Measurements from ENCODE around the gene PAQR8.

The PAQR8 gene

DNA sequence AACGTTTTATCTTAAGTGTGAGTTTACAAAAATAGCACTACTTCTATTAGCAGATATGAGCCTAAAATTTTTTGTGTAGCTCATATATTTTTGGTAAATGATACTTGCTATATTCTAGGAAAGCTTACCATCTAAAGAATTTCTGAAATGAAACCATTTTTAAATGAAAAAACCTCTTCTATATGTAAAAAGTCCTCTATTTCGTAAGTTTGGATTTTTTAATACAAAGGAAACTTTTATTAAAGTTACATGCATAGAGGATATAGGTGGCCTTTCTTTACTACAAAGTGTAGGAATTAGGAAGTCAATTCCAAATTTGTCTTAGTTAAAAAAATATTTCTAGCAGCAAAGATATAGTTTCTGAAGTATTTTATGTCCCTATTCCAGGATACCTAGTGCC is 77.0 kb downstream of the PAQR8 start:
- ATAC-seq (ENCODE audit: insufficient read depth, low read depth) (no peak), DNase-seq (no peak)
- H3K36me3 ChIP-seq (ENCODE audit: insufficient read depth, low read length) = no peaks in the 10 kb centered on the region
- H3K4me1 ChIP-seq (ENCODE audit: insufficient read depth, low read length) = no peaks in the 10 kb centered on the region
- no peak overlapping the region for H3K27ac ChIP-seq (ENCODE audit: low read length)
- H4K20me1 ChIP-seq (ENCODE audit: insufficient read depth, low read length) = no peaks in the 10 kb centered on the region
- no peak overlapping the region for H3K9ac ChIP-seq (ENCODE audit: low read depth, low read length)
- no peak for TF ChIP-seq EZH2 (IDR thresholded peaks at IDR 0.05; ENCODE audit: borderline replicate concordance, low read depth, low read length, severe bottlenecking)
- TF ChIP-seq, protein P1, sequence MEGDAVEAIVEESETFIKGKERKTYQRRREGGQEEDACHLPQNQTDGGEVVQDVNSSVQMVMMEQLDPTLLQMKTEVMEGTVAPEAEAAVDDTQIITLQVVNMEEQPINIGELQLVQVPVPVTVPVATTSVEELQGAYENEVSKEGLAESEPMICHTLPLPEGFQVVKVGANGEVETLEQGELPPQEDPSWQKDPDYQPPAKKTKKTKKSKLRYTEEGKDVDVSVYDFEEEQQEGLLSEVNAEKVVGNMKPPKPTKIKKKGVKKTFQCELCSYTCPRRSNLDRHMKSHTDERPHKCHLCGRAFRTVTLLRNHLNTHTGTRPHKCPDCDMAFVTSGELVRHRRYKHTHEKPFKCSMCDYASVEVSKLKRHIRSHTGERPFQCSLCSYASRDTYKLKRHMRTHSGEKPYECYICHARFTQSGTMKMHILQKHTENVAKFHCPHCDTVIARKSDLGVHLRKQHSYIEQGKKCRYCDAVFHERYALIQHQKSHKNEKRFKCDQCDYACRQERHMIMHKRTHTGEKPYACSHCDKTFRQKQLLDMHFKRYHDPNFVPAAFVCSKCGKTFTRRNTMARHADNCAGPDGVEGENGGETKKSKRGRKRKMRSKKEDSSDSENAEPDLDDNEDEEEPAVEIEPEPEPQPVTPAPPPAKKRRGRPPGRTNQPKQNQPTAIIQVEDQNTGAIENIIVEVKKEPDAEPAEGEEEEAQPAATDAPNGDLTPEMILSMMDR (IDR thresholded peaks at IDR 0.05; ENCODE audit: borderline replicate concordance, extremely low read depth, low read length, poor library complexity, severe bottlenecking) = no peak
- no peak overlapping the region for H2AFZ ChIP-seq (ENCODE audit: low read depth, low read length)
- no peak overlapping the region for H3K4me3 ChIP-seq (ENCODE audit: low read depth in 1 of 2, low read length in 2 of 2)
- no peaks in the 10 kb centered on the region for H3K79me2 ChIP-seq (ENCODE audit: insufficient read depth, low read length)
- H3K27me3 ChIP-seq (ENCODE audit: insufficient read depth, low read length, poor library complexity) = no peaks in the 10 kb centered on the region
- H3K9me3 ChIP-seq (ENCODE audit: insufficient read depth, low read length, severe bottlenecking) = no peaks in the 10 kb centered on the region
- no peak overlapping the region for H3K4me2 ChIP-seq (ENCODE audit: insufficient read depth, low read length)

DNA sequence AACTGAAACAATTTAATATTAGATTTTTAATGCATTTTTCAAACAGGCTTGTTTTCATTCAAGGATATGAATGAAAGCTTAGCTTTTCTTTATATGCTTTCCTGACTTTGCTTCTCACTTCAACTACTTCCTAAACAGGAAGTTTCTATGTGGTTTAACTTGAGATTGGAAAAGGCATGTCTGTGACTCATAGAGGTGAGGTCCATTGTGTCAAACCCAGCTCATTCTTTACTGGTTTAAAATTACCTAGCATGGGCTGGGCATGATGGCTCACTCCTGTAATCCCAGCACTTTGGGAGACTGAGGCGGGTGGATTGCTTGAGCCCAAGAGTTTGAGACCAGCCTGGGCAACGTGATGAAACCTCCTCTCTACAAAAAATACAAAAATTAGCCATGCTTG is 92.6 kb downstream of the PAQR8 start:
- Histone ChIP-seq H3K4me3 (ENCODE audit: low read depth in 1 of 2, low read length in 2 of 2) (no peak overlapping the region), H3K36me3 (ENCODE audit: insufficient read depth, low read length) (no peaks in the 10 kb centered on the region; the same call in 1 of the 2 replicates), H3K27ac (ENCODE audit: low read length) (no peak overlapping the region), H3K4me2 (ENCODE audit: insufficient read depth, low read length) (no peak overlapping the region), H3K9ac (ENCODE audit: low read depth, low read length) (no peak overlapping the region), H3K27me3 (ENCODE audit: insufficient read depth, low read length, poor library complexity) (no peaks in the 10 kb centered on the region), H3K9me3 (ENCODE audit: insufficient read depth, low read length, severe bottlenecking) (peaks cover 9% of the 10 kb centered on the region), H3K79me2 (ENCODE audit: insufficient read depth, low read length) (no peaks in the 10 kb centered on the region), H2AFZ (ENCODE audit: low read depth, low read length) (no peak overlapping the region), H4K20me1 (ENCODE audit: insufficient read depth, low read length) (no peaks in the 10 kb centered on the region), H3K4me1 (ENCODE audit: insufficient read depth, low read length) (no peaks in the 10 kb centered on the region)
- TF ChIP-seq EZH2 (IDR thresholded peaks at IDR 0.05; ENCODE audit: borderline replicate concordance, low read depth, low read length, severe bottlenecking) = no peak
- TF ChIP-seq, protein P1 (IDR thresholded peaks at IDR 0.05; ENCODE audit: borderline replicate concordance, extremely low read depth, low read length, poor library complexity, severe bottlenecking) = no peak
- no peak for DNase-seq
- no peak for ATAC-seq (ENCODE audit: insufficient read depth, low read depth)

DNA sequence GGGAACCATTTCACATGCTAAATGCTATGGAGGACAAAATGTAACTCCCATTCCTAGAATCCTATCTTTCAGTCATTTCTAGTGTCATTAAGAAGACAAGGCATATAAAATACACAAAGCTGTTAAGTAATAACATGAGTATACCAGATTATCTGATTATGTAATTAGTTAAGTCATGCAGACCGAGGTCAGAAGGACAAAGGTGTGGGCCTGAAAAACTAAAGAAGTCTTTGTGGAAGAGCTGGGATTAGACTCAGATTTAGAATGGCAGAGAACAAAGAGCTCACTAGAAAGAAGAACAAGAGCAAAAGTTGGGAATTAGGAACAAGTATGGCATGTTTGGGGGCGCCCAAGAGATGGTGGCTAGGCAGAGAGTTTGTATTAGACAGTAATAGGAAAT is 95.1 kb downstream of the PAQR8 start:
- Histone ChIP-seq H2AFZ (ENCODE audit: low read depth, low read length) (no peak overlapping the region), H3K9me3 (ENCODE audit: insufficient read depth, low read length, severe bottlenecking) (no peaks in the 10 kb centered on the region), H3K4me2 (ENCODE audit: insufficient read depth, low read length) (no peak overlapping the region), H3K27me3 (ENCODE audit: insufficient read depth, low read length, poor library complexity) (no peaks in the 10 kb centered on the region), H3K36me3 (ENCODE audit: insufficient read depth, low read length) (no peaks in the 10 kb centered on the region; the same call in 1 of the 2 replicates), H3K9ac (ENCODE audit: low read depth, low read length) (no peak overlapping the region), H4K20me1 (ENCODE audit: insufficient read depth, low read length) (no peaks in the 10 kb centered on the region), H3K4me1 (ENCODE audit: insufficient read depth, low read length) (no peaks in the 10 kb centered on the region), H3K79me2 (ENCODE audit: insufficient read depth, low read length) (no peaks in the 10 kb centered on the region), H3K4me3 (ENCODE audit: low read depth in 1 of 2, low read length in 2 of 2) (no peak overlapping the region), H3K27ac (ENCODE audit: low read length) (no peak overlapping the region)
- TF ChIP-seq EZH2 (IDR thresholded peaks at IDR 0.05; ENCODE audit: borderline replicate concordance, low read depth, low read length, severe bottlenecking) = no peak
- TF ChIP-seq, protein P1 (IDR thresholded peaks at IDR 0.05; ENCODE audit: borderline replicate concordance, extremely low read depth, low read length, poor library complexity, severe bottlenecking) = no peak
- DNase-seq (no peak), ATAC-seq (ENCODE audit: insufficient read depth, low read depth) (no peak)

All from DND-41 (cell line).